ENCODE results near the gene NCKAP5.

DNA sequence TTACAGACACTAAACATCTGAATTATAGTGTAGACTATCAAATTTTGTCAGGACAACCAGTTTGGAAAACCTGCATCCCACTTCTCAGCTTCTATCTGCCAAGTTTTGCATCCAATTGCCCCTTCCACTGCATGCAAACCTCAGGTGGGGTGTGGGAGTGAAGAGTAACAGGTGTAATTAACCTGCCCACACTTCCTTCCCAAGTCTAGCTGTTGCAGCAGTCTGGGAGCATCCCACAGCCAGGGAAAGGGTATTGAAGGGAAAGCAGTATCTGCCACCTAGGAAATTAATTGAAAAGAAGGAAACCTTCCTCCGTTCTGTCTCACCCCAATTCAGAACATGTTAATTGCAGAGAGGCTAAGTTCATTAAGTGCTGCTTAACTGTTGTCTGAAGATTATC is 189.9 kb downstream of the NCKAP5 start:
- TF ChIP-seq YY1 (IDR thresholded peaks at IDR 0.05; ENCODE audit: insufficient read depth, insufficient read length) = no peak
- TF ChIP-seq ZNF274 (IDR thresholded peaks at IDR 0.05; ENCODE audit: low read depth, low read length) = no peak

All from NT2/D1 (cell line).